ENCODE data around the gene GTF2IRD1. TPM values are rescaled to one million over a fixed set of nuclear protein-coding genes. Genes with fewer than 3 reads are reported as not detected.
"Not testable (repeated sequence)": the region's sequence is repeated elsewhere in the genome, so short reads cannot be mapped to it uniquely, and the experiment has no call there.

GTF2IRD1 gene
- total RNA-seq, 1 experiment from 2014 or later: 34.3 TPM

DNA sequence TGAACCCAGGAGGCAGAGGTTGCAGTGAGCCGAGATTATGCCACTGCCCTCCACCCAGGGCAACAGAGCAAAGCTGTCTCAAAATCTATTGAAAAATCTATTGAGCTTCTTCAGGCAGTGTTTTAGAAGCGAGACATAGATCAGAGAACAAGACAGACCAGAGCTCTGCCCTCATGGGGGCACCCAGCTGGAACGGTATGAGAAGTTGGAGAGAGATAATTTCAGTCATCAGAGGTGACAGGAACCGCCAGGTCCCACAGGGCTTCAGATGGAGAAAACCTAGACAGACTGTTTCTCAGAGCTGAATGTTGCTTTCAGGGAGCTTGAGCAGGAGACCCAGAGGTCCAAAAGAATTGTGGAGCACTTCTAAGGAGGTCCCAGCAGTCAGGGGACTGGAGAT, 14.2 kb upstream of the GTF2IRD1 start:
- H3K56ac ChIP-seq (ENCODE audit: insufficient read length, low read depth, low read length): no peak overlapping the region
- H3K4me1 ChIP-seq (ENCODE audit: insufficient read depth, low read length): no peaks in the 10 kb centered on the region
- no peaks in the 10 kb centered on the region for H3K79me2 ChIP-seq (ENCODE audit: insufficient read depth, low read length)
- no peak overlapping the region for H3K14ac ChIP-seq (ENCODE audit: insufficient read depth, low read length)
- H3K23me2 ChIP-seq (ENCODE audit: insufficient read length, low read depth, low read length, poor library complexity, severe bottlenecking): no peaks in the 10 kb centered on the region
- no peak overlapping the region for H3K27ac ChIP-seq (ENCODE audit: insufficient read length, low read depth, low read length)
- no CpG with 5 or more reads among the region's 4 CpGs for WGBS (ENCODE audit: extremely low coverage, insufficient read length, low lambda C conversion rate)
- H3K79me1 ChIP-seq (ENCODE audit: insufficient read depth, low read depth, low read length, poor library complexity, severe bottlenecking): no peaks in the 10 kb centered on the region
- H3K27me3 Mint-ChIP-seq (ENCODE audit: low read depth): no peaks in the 10 kb centered on the region; the same call in 1 of the 2 replicates
- peaks cover 5% of the 10 kb centered on the region for H3K9me3 ChIP-seq (ENCODE audit: control insufficient read depth, low read depth, low read length)
- no peak overlapping the region for H2AFZ ChIP-seq (ENCODE audit: low read length)
- H3K36me3 Mint-ChIP-seq (ENCODE audit: insufficient read depth in 1 of 3, low read depth in 3 of 3): peaks cover 2 to 14% (median 6%) of the 10 kb centered on the region in 3 experiments; a peak in 5 of 7 replicates
- H3K4ac ChIP-seq (ENCODE audit: low read depth, low read length): no peak overlapping the region
- H3K9me3 Mint-ChIP-seq: peaks cover 12 to 17% of the 10 kb centered on the region in 2 experiments; a peak in 4 of 5 replicates
- no peak overlapping the region for H3K27ac Mint-ChIP-seq
- no peak overlapping the region for H2BK120ac ChIP-seq (ENCODE audit: low read depth, low read length, poor library complexity, severe bottlenecking)
- H3T11ph ChIP-seq (ENCODE audit: low read length): no peak overlapping the region
- no peak overlapping the region for H4K91ac ChIP-seq (ENCODE audit: insufficient read length, low read depth, low read length)
- H3K9ac ChIP-seq (ENCODE audit: extremely low read depth, insufficient read length, low read length): no peak overlapping the region
- H3K23ac ChIP-seq (ENCODE audit: insufficient read length, low read depth, low read length): no peak overlapping the region
- H3K4me1 Mint-ChIP-seq: 0 out of 4 replicates have a peak, but pooled peaks cover 2% of the 10 kb centered on the region in 2 experiments
- no peak overlapping the region for H4K5ac ChIP-seq (ENCODE audit: insufficient read length, low read depth, low read length)
- no peak for DNase-seq
- no peak overlapping the region for H2BK20ac ChIP-seq (ENCODE audit: low read depth, low read length, poor library complexity, severe bottlenecking)
- TF ChIP-seq CTCF (conservative IDR thresholded peaks at IDR 0.05): no peak
- H3K18ac ChIP-seq (ENCODE audit: insufficient read length, low read depth, low read length): no peak overlapping the region
- no peak overlapping the region for H2AK5ac ChIP-seq (ENCODE audit: insufficient read length, low read length)
- H3K27me3 ChIP-seq (ENCODE audit: insufficient read depth, low read length): no peaks in the 10 kb centered on the region
- no peak overlapping the region for H2BK12ac ChIP-seq (ENCODE audit: insufficient read length, low read depth, low read length)
- no peak overlapping the region for H4K8ac ChIP-seq (replicated peaks; ENCODE audit: insufficient read length, low read depth, low read length)
- H2BK5ac ChIP-seq (ENCODE audit: insufficient read length, low read length): no peak overlapping the region
- no peak overlapping the region for H3K4me2 ChIP-seq (ENCODE audit: insufficient read depth, insufficient read length, low read length)
- H3K4me3 Mint-ChIP-seq: no peak overlapping the region
- no peak overlapping the region for H2BK15ac ChIP-seq (ENCODE audit: low read depth, low read length)
- H4K20me1 ChIP-seq (ENCODE audit: control insufficient read depth, insufficient read depth, insufficient read length): no peaks in the 10 kb centered on the region

DNA sequence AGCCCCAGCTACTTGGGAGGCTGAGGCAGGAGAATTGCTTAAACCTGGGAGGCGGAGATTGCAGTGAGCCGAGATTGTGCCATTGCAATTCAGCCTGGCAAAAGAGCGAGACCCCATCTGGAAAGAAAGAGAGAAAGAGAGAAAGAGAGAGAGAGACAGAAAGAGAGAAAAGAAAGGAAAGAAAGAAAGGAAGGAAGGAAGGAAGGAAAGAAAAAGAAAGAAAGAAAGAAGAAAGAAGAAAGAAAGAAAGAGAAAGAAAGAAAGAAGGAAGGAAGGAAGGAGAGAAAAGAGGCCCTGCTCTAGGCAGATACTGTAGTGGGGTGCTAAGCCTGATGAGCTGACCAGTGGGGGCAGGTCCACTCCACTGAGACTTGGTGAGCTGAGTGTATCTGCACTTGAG, 13.6 kb upstream of the GTF2IRD1 start:
- H2BK20ac ChIP-seq (ENCODE audit: low read depth, low read length, poor library complexity, severe bottlenecking); H3K23me2 ChIP-seq (ENCODE audit: insufficient read length, low read depth, low read length, poor library complexity, severe bottlenecking); H3K9ac ChIP-seq (ENCODE audit: extremely low read depth, insufficient read length, low read length); H3K4me1 Mint-ChIP-seq; H3T11ph ChIP-seq (ENCODE audit: low read length); H3K27ac ChIP-seq (ENCODE audit: insufficient read length, low read depth, low read length); H2BK12ac ChIP-seq (ENCODE audit: insufficient read length, low read depth, low read length); H4K20me1 ChIP-seq (ENCODE audit: control insufficient read depth, insufficient read depth, insufficient read length); H4K5ac ChIP-seq (ENCODE audit: insufficient read length, low read depth, low read length); H2AK5ac ChIP-seq (ENCODE audit: insufficient read length, low read length); H3K27ac Mint-ChIP-seq; H4K8ac ChIP-seq (replicated peaks; ENCODE audit: insufficient read length, low read depth, low read length); H3K56ac ChIP-seq (ENCODE audit: insufficient read length, low read depth, low read length); H3K4me3 Mint-ChIP-seq; H3K27me3 Mint-ChIP-seq (ENCODE audit: low read depth); H4K91ac ChIP-seq (ENCODE audit: insufficient read length, low read depth, low read length); H3K79me2 ChIP-seq (ENCODE audit: insufficient read depth, low read length); DNase-seq; H3K4me2 ChIP-seq (ENCODE audit: insufficient read depth, insufficient read length, low read length); H3K23ac ChIP-seq (ENCODE audit: insufficient read length, low read depth, low read length); H3K4ac ChIP-seq (ENCODE audit: low read depth, low read length); H3K18ac ChIP-seq (ENCODE audit: insufficient read length, low read depth, low read length); H2BK15ac ChIP-seq (ENCODE audit: low read depth, low read length); H2BK120ac ChIP-seq (ENCODE audit: low read depth, low read length, poor library complexity, severe bottlenecking); H2BK5ac ChIP-seq (ENCODE audit: insufficient read length, low read length); H3K79me1 ChIP-seq (ENCODE audit: insufficient read depth, low read depth, low read length, poor library complexity, severe bottlenecking); H3K14ac ChIP-seq (ENCODE audit: insufficient read depth, low read length); H2AFZ ChIP-seq (ENCODE audit: low read length); H3K9me3 ChIP-seq (ENCODE audit: control insufficient read depth, low read depth, low read length); H3K27me3 ChIP-seq (ENCODE audit: insufficient read depth, low read length); H3K4me1 ChIP-seq (ENCODE audit: insufficient read depth, low read length): not testable (repeated sequence)
- H3K36me3 Mint-ChIP-seq (ENCODE audit: insufficient read depth in 1 of 3, low read depth in 3 of 3): peaks cover 2 to 14% (median 6%) of the 10 kb centered on the region in 3 experiments; a peak in 5 of 7 replicates
- peaks cover 12 to 17% of the 10 kb centered on the region in 2 experiments; a peak in 4 of 5 replicates for H3K9me3 Mint-ChIP-seq
- no CpG with 5 or more reads among the region's 3 CpGs for WGBS (ENCODE audit: extremely low coverage, insufficient read length, low lambda C conversion rate)

Measured in H9 (cell line).